DND-41 (cell line): ENCODE data around the gene SGSH.
"Not testable (repeated sequence)": the region's sequence is repeated elsewhere in the genome, so short reads cannot be mapped to it uniquely, and the experiment has no call there.

Source experiments
- ATAC-seq: fragments of 200-7000 bp; cut with Tn5 transposase; 3 replicates; pipeline ENCODE4 v1.9.1; 2021; ENCODE audit warnings: low read depth; ENCODE audit not compliant: insufficient read depth
- DNase-seq: peaks from one replicate; pipeline ENCODE4 v3.0.0-alpha.2; 2020
- H2AFZ ChIP-seq: 2 replicates; pipeline ENCODE4 v1.6.0; 2012; ENCODE audit warnings: low read depth, low read length
- H3K27ac ChIP-seq: 2 replicates; pipeline ENCODE4 v1.5.1; 2012; ENCODE audit warnings: low read length, inconsistent platforms
- H3K27me3 ChIP-seq: fragments of 200-600 bp; sonication (generic); 2 replicates; pipeline ENCODE4 v1.6.0; 2012; ENCODE audit warnings: low read length, mild to moderate bottlenecking, inconsistent platforms; ENCODE audit not compliant: insufficient read depth, poor library complexity
- H3K36me3 ChIP-seq: 2 replicates; pipeline ENCODE4 v1.5.1; 2012; ENCODE audit warnings: low read length, inconsistent platforms; ENCODE audit not compliant: insufficient read depth
- H3K4me1 ChIP-seq: 2 replicates; pipeline ENCODE4 v1.5.1; 2012; ENCODE audit warnings: mild to moderate bottlenecking, low read length; ENCODE audit not compliant: insufficient read depth
- H3K4me2 ChIP-seq: 2 replicates; pipeline ENCODE4 v1.6.0; 2012; ENCODE audit warnings: mild to moderate bottlenecking, moderate library complexity, low read length, inconsistent platforms; ENCODE audit not compliant: insufficient read depth
- H3K4me3 ChIP-seq, 2 experiments: fragments of 200-600 bp in 1 of 2; shearing (Covaris generic) in 1 of 2; 2 replicates each; pipeline ENCODE4 v1.5.1; 2012 to 2016; ENCODE audit warnings: inconsistent platforms in 2 of 2, low read length in 2 of 2, mild to moderate bottlenecking in 2 of 2, low read depth in 1 of 2, moderate library complexity in 1 of 2
- H3K79me2 ChIP-seq: 2 replicates; pipeline ENCODE4 v1.6.0; 2012; ENCODE audit warnings: low read length, inconsistent platforms; ENCODE audit not compliant: insufficient read depth
- H3K9ac ChIP-seq: 2 replicates; pipeline ENCODE4 v1.6.0; 2012; ENCODE audit warnings: low read depth, mild to moderate bottlenecking, inconsistent platforms, low read length, moderate library complexity
- H3K9me3 ChIP-seq: 2 replicates; pipeline ENCODE4 v1.5.1; 2012; ENCODE audit warnings: low read length, moderate library complexity, mild to moderate bottlenecking, inconsistent platforms; ENCODE audit not compliant: insufficient read depth, severe bottlenecking
- H4K20me1 ChIP-seq: 2 replicates; pipeline ENCODE4 v1.6.0; 2012; ENCODE audit warnings: low read length; ENCODE audit not compliant: insufficient read depth
- EZH2 ChIP-seq: IDR thresholded peaks from 3 replicates; pipeline ENCODE4 v1.6.1; 2012; ENCODE audit warnings: borderline replicate concordance, low read depth, mild to moderate bottlenecking, moderate library complexity, low read length, inconsistent platforms; ENCODE audit not compliant: severe bottlenecking
- TF ChIP-seq, protein P1 (sequence below): IDR thresholded peaks from 2 replicates; pipeline ENCODE4 v1.5.1; 2012; ENCODE audit warnings: borderline replicate concordance, low read length, moderate library complexity, mild to moderate bottlenecking; ENCODE audit not compliant: poor library complexity, severe bottlenecking; ENCODE audit errors: extremely low read depth

Gene SGSH

DNA sequence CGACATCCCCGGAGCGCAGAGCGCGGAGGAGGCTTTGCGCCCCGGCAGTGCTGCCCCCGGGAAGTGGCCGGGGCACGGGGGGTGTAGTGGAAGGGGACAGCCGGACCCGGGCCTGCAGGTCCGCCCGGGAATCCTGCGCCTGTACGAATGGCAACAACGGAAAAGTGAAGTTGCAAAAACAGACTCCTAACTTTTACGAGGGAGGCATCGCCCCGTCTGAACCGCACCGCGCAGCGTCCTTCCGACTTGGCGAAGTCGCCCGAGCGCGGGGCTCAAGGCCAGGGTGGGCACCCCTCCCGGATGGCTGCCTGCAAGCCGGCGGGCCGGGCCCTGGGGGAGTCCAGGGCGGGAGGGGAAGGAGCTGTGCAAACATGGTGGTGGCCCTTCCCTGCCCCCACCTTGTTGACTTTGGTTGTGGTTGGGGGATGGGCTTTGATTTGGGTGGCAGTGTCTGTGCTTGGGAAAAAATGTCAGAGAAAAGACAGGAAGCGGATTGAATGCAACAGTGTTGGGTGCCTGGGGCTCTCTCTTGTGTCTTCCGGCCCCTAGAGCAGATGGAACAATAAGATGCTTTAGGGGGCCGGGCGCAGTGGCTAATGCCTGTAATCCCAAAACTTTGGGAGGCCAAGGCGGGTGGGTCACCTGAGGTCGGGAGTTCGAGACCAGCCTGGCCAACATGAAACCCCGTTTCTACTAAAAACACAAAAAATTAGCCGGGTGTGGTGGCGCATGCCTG is 41.2 kb upstream of the SGSH start:
- Histone ChIP-seq H4K20me1 (peaks cover 9% of the 10 kb centered on the region; the same call in 1 of the 2 replicates), H3K4me3 (peak overlapping the region; percentile 76 to 87), H3K36me3 (peaks cover 13% of the 10 kb centered on the region), H3K27ac (peak overlapping the region; percentile 98), H3K4me1 (peaks cover 50% of the 10 kb centered on the region), H3K9ac (peak overlapping the region; percentile 99), H3K79me2 (peaks cover 46% of the 10 kb centered on the region), H3K4me2 (peak overlapping the region; percentile 93), H2AFZ (peak overlapping the region; percentile 75), H3K27me3 (no peaks in the 10 kb centered on the region), H3K9me3 (no peaks in the 10 kb centered on the region)
- DNase-seq (peak; percentile 89), ATAC-seq (peak; percentile 62)
- TF ChIP-seq, protein P1, sequence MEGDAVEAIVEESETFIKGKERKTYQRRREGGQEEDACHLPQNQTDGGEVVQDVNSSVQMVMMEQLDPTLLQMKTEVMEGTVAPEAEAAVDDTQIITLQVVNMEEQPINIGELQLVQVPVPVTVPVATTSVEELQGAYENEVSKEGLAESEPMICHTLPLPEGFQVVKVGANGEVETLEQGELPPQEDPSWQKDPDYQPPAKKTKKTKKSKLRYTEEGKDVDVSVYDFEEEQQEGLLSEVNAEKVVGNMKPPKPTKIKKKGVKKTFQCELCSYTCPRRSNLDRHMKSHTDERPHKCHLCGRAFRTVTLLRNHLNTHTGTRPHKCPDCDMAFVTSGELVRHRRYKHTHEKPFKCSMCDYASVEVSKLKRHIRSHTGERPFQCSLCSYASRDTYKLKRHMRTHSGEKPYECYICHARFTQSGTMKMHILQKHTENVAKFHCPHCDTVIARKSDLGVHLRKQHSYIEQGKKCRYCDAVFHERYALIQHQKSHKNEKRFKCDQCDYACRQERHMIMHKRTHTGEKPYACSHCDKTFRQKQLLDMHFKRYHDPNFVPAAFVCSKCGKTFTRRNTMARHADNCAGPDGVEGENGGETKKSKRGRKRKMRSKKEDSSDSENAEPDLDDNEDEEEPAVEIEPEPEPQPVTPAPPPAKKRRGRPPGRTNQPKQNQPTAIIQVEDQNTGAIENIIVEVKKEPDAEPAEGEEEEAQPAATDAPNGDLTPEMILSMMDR, result no peak
- no peak for TF ChIP-seq EZH2

DNA sequence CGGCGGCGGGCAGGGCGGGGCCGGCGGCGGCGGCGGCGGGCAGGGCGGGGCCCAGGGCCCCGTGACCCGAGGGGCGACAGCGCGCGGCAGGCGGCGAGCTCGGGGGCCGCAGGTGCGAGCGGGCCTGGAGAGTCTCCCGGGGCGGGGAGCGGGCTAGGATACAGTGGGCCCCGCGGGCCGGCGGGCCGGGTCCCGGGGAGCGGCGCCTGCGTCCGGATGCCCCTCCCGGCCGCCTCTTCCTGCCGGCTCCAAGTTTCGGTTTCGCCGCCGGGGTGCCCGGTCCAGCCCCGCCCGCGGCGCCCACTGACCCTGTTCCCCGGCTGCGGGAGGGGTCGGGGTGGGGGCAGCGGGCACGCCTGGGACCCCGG is 40.6 kb upstream of the SGSH start, which contains the start of gene RNF213:
Gene RNF213 (plus strand): TSS at position 62 of the 368 bp plus-strand sequence. CDS start 2,830 bp downstream, outside the sequence.
- ATAC-seq (peak; percentile 40), DNase-seq (peak; percentile 75)
- Histone ChIP-seq H2AFZ (peak within 1 kb of the TSS; percentile 75), H3K4me1 (peaks cover 50% of the 10 kb centered on the region), H3K4me2 (peak within 1 kb of the TSS; percentile 93), H3K9me3 (no peaks in the 10 kb centered on the region), H3K79me2 (peaks cover 41% of the 10 kb centered on the region), H3K9ac (peak within 1 kb of the TSS; percentile 99), H3K27ac (peak within 1 kb of the TSS; percentile 98), H3K27me3 (no peaks in the 10 kb centered on the region), H3K4me3 (peak within 1 kb of the TSS; percentile 76 to 87), H3K36me3 (peaks cover 10% of the 10 kb centered on the region), H4K20me1 (peaks cover 9% of the 10 kb centered on the region; the same call in 1 of the 2 replicates)
- TF ChIP-seq EZH2, result no peak

DNA sequence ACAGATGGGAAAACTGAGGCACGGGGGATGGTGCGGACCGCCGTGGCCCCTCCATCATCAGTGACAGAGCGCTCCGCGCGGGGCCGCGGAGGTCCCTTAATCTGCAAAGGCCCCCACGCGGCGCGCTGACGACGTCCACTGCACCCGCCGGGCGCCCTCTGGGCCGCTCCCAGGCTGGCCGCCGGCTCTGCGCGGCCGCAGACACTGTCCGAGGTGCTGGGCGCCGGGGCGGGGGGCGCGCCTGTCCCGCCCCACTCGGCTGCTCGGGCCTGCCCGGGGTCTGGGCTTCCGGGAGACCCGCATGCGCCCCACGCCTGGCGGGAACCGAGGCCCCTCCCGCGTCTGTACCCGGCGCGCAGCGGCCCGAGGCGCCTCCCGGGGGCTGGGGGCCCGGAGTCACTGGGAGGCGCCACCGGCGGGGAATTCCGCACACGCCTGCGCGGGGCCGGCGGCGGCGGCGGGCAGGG is 40.0 kb upstream of the SGSH start:
- Histone ChIP-seq H3K4me3 (peak overlapping the region in 1 of 2 experiments; percentile 44; a peak in 2 of 4 replicates), H3K4me1 (peaks cover 50% of the 10 kb centered on the region), H3K27ac (peak overlapping the region; percentile 41; the same call in 1 of the 2 replicates), H3K9me3 (no peaks in the 10 kb centered on the region), H3K9ac (peak overlapping the region; percentile 54), H3K27me3 (no peaks in the 10 kb centered on the region), H3K4me2 (peak overlapping the region; percentile 55), H4K20me1 (peaks cover 9% of the 10 kb centered on the region; the same call in 1 of the 2 replicates), H3K36me3 (peaks cover 4% of the 10 kb centered on the region; the same call in 1 of the 2 replicates), H2AFZ (peak overlapping the region; percentile 48), H3K79me2 (peaks cover 34% of the 10 kb centered on the region)
- ATAC-seq, result peak; percentile 18
- TF ChIP-seq, protein P1, result no peak
- TF ChIP-seq EZH2, result no peak
- peak; percentile 73 for DNase-seq

DNA sequence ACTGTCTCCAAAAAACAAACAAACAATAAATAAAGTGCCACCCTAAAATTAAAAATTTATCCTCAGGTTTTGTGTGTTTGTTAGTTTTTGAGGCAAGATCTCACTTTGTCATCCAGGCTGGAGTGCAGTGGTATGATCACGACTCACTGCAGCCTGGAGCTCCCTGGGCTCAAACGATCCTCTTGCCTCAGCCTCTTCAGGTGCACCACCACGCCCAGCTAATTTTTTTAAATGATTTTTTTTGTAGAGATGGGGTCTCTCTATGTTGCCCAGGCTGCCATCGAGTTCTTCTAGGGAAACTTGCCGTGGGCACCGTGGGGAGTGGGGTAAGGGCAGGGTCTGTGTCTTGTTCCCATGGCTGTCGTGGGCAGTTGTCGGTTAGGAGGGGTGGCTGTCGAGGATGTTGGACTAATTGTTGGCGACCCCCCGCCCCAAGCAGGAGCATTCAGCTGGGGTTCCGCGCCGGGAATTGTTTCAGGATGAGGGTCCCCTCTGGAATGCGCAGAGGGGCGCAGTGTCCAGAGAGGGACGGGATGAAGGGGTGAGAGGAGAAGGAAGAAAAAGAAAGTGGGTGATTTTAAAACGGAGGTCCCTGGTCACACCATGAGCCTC is 39.4 kb upstream of the SGSH start:
- peak overlapping the region in 1 of 2 experiments; percentile 44; a peak in 1 of 4 replicates for H3K4me3 ChIP-seq
- H3K27ac ChIP-seq, result peak overlapping the region; percentile 41; the same call in 1 of the 2 replicates
- peaks cover 4% of the 10 kb centered on the region; the same call in 1 of the 2 replicates for H3K36me3 ChIP-seq
- H3K4me1 ChIP-seq, result peaks cover 50% of the 10 kb centered on the region
- no peak for ATAC-seq
- H4K20me1 ChIP-seq, result peaks cover 9% of the 10 kb centered on the region; the same call in 1 of the 2 replicates
- peak overlapping the region; percentile 54 for H3K9ac ChIP-seq
- peak overlapping the region; percentile 55 for H3K4me2 ChIP-seq
- no peak for DNase-seq
- H2AFZ ChIP-seq, result peak overlapping the region; percentile 48; the same call in 1 of the 2 replicates
- H3K27me3 ChIP-seq, result no peaks in the 10 kb centered on the region
- TF ChIP-seq, protein P1, result no peak
- TF ChIP-seq EZH2, result no peak
- H3K79me2 ChIP-seq, result peaks cover 29% of the 10 kb centered on the region
- no peaks in the 10 kb centered on the region for H3K9me3 ChIP-seq

DNA sequence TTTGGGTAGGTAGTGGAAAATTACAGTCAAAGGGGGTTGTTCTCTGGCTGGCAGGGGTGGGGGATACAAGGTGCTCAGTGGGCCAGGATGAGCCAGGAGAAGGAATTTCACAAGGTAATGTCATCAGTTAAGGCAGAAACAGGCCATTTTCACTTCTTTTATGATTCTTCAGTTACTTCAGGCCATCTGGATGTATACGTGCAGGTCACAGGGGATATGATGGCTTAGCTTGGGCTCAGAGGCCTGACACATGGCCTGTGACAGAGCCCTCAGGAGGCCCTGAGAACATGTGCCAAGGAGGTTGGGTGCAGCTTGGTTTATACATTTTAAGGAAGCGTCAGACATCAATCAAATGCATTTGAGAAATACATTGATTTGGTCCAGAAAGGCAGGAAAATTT is 38.2 kb upstream of the SGSH start:
- not testable (repeated sequence) for H2AFZ ChIP-seq

More for the DNA sequence above, 38.2 kb upstream of the SGSH start:
- not testable (repeated sequence) for DNase-seq, H3K9ac ChIP-seq, H3K27ac ChIP-seq, H3K36me3 ChIP-seq, H3K27me3 ChIP-seq, ATAC-seq, H3K4me3 ChIP-seq, H3K9me3 ChIP-seq, H3K4me2 ChIP-seq, H4K20me1 ChIP-seq
- peaks cover 16% of the 10 kb centered on the region for H3K79me2 ChIP-seq
- H3K4me1 ChIP-seq, result peaks cover 47% of the 10 kb centered on the region
